ENCODE results near the gene CLDN1. TPM values are rescaled to one million over a fixed set of nuclear protein-coding genes. Genes with fewer than 3 reads are reported as not detected.

The CLDN1 gene
- total RNA-seq, 1 experiment from 2014 or later: 38.9 TPM

DNA sequence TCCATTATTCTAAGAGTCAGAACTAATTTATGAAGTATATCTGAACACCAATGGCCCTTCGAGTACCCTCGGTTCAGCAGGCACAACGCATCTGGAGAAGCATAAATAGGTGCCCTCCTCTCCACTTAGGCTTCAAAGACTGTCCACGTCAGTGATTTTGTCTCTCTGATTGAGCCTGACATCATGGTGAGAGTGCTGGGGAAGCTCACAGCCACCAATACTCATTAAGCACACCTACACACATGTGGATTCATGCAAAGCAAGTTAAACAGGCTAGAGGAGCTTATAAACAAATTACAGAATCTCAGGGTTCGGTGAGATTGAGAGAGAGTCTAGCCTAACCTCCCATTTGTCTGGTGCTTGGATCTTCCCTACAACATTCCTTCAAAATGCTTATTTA, 3.6 kb downstream of the CLDN1 start:
- POLR2A ChIA-PET: no interaction called here
- Mint-ChIP-seq H3K4me1 (ENCODE audit: low read depth, unreplicated experiment) (peaks cover 30% of the 10 kb centered on the region), H3K27me3 (ENCODE audit: insufficient read depth, unreplicated experiment) (no peaks in the 10 kb centered on the region), H3K36me3 (ENCODE audit: insufficient read depth, unreplicated experiment) (no peaks in the 10 kb centered on the region), H3K27ac (ENCODE audit: unreplicated experiment) (no peak overlapping the region), H3K9me3 (ENCODE audit: unreplicated experiment) (no peaks in the 10 kb centered on the region), H3K4me3 (ENCODE audit: unreplicated experiment) (peak overlapping the region; percentile 64)
- no TSS peak for BruUV-seq (replicated peaks)
- H3K4me1 ChIP-seq: no peaks in the 10 kb centered on the region
- H3K4me3 ChIP-seq (ENCODE audit: low read depth, low read length): 0 out of 2 replicates have a peak overlapping the region, but pooled peaks have one; percentile 8
- peaks cover 2% of the 10 kb centered on the region; the same call in 1 of the 2 replicates for H3K36me3 ChIP-seq (ENCODE audit: control insufficient read depth, insufficient read depth, low read length)
- CTCF ChIA-PET: interaction anchor here (1.1 to 1.2 kb wide), 2 partner anchors 65 to 357 kb away, joined by 3 to 5 read pairs; no protein-coding TSS in a partner anchor
- H3K27me3 ChIP-seq (replicated peaks; ENCODE audit: control insufficient read depth, insufficient read depth, low read length): no peaks in the 10 kb centered on the region
- intact Hi-C loops (cut with micrococcal nuclease; ENCODE audit: unreplicated experiment): no loop called here
- DNase-seq: no peak
- TF ChIP-seq, protein P1, sequence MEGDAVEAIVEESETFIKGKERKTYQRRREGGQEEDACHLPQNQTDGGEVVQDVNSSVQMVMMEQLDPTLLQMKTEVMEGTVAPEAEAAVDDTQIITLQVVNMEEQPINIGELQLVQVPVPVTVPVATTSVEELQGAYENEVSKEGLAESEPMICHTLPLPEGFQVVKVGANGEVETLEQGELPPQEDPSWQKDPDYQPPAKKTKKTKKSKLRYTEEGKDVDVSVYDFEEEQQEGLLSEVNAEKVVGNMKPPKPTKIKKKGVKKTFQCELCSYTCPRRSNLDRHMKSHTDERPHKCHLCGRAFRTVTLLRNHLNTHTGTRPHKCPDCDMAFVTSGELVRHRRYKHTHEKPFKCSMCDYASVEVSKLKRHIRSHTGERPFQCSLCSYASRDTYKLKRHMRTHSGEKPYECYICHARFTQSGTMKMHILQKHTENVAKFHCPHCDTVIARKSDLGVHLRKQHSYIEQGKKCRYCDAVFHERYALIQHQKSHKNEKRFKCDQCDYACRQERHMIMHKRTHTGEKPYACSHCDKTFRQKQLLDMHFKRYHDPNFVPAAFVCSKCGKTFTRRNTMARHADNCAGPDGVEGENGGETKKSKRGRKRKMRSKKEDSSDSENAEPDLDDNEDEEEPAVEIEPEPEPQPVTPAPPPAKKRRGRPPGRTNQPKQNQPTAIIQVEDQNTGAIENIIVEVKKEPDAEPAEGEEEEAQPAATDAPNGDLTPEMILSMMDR (IDR thresholded peaks at IDR 0.05; ENCODE audit: insufficient read depth in 1 of 2, low read depth in 1 of 2, low read length in 1 of 2, severe bottlenecking in 1 of 2, unreplicated experiment in 1 of 2): no peak
- no peaks in the 10 kb centered on the region for H3K9me3 ChIP-seq

DNA sequence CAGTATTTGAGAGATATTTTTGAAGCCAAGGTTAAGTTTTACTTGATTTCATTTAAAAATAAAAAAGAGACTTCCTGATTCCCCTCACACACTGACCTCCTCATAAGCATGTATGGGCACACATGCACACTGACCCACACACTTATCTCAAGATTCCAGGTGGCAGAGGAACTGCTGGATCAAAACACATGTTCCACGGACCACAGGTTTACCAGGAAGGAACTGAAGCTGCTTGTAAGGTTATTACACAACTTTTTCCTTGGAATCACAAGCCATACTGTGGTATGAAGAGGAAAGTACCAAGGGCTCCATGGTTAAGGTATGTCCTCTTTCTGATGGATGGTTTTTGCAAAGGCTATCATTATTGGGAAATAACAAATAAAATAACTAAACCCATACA, 7.5 kb downstream of the CLDN1 start:
- Mint-ChIP-seq H3K9me3 (ENCODE audit: unreplicated experiment) (peaks cover 6% of the 10 kb centered on the region), H3K27ac (ENCODE audit: unreplicated experiment) (no peak overlapping the region), H3K36me3 (ENCODE audit: insufficient read depth, unreplicated experiment) (peaks cover 6% of the 10 kb centered on the region), H3K4me3 (ENCODE audit: unreplicated experiment) (no peak overlapping the region), H3K27me3 (ENCODE audit: insufficient read depth, unreplicated experiment) (no peaks in the 10 kb centered on the region), H3K4me1 (ENCODE audit: low read depth, unreplicated experiment) (peaks cover 20% of the 10 kb centered on the region)
- H3K4me3 ChIP-seq (ENCODE audit: low read depth, low read length): no peak overlapping the region
- TF ChIP-seq, protein P1 (IDR thresholded peaks at IDR 0.05; ENCODE audit: insufficient read depth in 1 of 2, low read depth in 1 of 2, low read length in 1 of 2, severe bottlenecking in 1 of 2, unreplicated experiment in 1 of 2): no peak
- no TSS peak for BruUV-seq (replicated peaks)
- H3K36me3 ChIP-seq (ENCODE audit: control insufficient read depth, insufficient read depth, low read length): peaks cover 2% of the 10 kb centered on the region; the same call in 1 of the 2 replicates
- intact Hi-C loops (cut with micrococcal nuclease; ENCODE audit: unreplicated experiment): no loop called here
- ChIA-PET POLR2A (no interaction called here), CTCF (no interaction called here)
- no peak for DNase-seq
- H3K4me1 ChIP-seq: peaks cover 2% of the 10 kb centered on the region
- no peaks in the 10 kb centered on the region for H3K9me3 ChIP-seq
- no peaks in the 10 kb centered on the region for H3K27me3 ChIP-seq (replicated peaks; ENCODE audit: control insufficient read depth, insufficient read depth, low read length)

DNA sequence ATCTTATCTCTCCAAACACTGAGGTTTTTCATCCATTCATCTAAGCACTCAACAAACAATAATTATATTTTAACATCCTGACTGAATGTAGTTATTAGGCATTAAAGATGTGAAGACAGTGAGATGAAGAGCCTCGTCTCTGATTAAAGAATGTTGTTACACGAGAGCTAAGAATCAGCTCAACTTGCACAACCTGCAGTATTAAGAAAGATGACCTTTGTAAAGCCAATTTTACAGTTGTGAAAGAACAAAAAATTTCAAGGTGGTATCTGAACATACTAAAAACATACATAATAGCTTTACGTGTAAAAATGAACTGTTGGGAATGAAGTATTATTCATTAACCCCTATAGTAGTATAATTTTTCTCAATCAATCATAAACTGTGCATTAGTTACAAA, 12.8 kb downstream of the CLDN1 start:
- no peaks in the 10 kb centered on the region for H3K27me3 Mint-ChIP-seq (ENCODE audit: insufficient read depth, unreplicated experiment)
- BruUV-seq (replicated peaks): no TSS peak
- CTCF ChIA-PET: no interaction called here
- H3K36me3 Mint-ChIP-seq (ENCODE audit: insufficient read depth, unreplicated experiment): peaks cover 15% of the 10 kb centered on the region
- no peak overlapping the region for H3K4me3 Mint-ChIP-seq (ENCODE audit: unreplicated experiment)
- H3K27ac Mint-ChIP-seq (ENCODE audit: unreplicated experiment): no peak overlapping the region
- TF ChIP-seq, protein P1 (IDR thresholded peaks at IDR 0.05; ENCODE audit: insufficient read depth in 1 of 2, low read depth in 1 of 2, low read length in 1 of 2, severe bottlenecking in 1 of 2, unreplicated experiment in 1 of 2): no peak
- Histone ChIP-seq H3K4me3 (ENCODE audit: low read depth, low read length) (no peak overlapping the region), H3K9me3 (no peaks in the 10 kb centered on the region), H3K4me1 (peaks cover 54% of the 10 kb centered on the region), H3K27me3 (replicated peaks; ENCODE audit: control insufficient read depth, insufficient read depth, low read length) (no peaks in the 10 kb centered on the region), H3K36me3 (ENCODE audit: control insufficient read depth, insufficient read depth, low read length) (peaks cover 5% of the 10 kb centered on the region)
- POLR2A ChIA-PET: no interaction called here
- intact Hi-C loops (cut with micrococcal nuclease; ENCODE audit: unreplicated experiment): loop anchor here (5.0 kb wide), 3 partner anchors 37 to 192 kb away; no protein-coding TSS in a partner anchor
- H3K9me3 Mint-ChIP-seq (ENCODE audit: unreplicated experiment): peaks cover 6% of the 10 kb centered on the region
- peaks cover 7% of the 10 kb centered on the region for H3K4me1 Mint-ChIP-seq (ENCODE audit: low read depth, unreplicated experiment)
- no peak for DNase-seq
